HG03575 (cell line): ENCODE data around the gene UBE2D2.
"Not testable (repeated sequence)": the region's sequence is repeated elsewhere in the genome, so short reads cannot be mapped to it uniquely, and the experiment has no call there.

Experiments
- ATAC-seq: cut with Tn5 transposase; IDR thresholded peaks from one replicate; pipeline ENCODE4 v1.9.1; 2021; ENCODE audit not compliant: unreplicated experiment, insufficient number of reproducible peaks, low FRiP score; ENCODE audit errors: extremely low read depth

Gene UBE2D2

DNA sequence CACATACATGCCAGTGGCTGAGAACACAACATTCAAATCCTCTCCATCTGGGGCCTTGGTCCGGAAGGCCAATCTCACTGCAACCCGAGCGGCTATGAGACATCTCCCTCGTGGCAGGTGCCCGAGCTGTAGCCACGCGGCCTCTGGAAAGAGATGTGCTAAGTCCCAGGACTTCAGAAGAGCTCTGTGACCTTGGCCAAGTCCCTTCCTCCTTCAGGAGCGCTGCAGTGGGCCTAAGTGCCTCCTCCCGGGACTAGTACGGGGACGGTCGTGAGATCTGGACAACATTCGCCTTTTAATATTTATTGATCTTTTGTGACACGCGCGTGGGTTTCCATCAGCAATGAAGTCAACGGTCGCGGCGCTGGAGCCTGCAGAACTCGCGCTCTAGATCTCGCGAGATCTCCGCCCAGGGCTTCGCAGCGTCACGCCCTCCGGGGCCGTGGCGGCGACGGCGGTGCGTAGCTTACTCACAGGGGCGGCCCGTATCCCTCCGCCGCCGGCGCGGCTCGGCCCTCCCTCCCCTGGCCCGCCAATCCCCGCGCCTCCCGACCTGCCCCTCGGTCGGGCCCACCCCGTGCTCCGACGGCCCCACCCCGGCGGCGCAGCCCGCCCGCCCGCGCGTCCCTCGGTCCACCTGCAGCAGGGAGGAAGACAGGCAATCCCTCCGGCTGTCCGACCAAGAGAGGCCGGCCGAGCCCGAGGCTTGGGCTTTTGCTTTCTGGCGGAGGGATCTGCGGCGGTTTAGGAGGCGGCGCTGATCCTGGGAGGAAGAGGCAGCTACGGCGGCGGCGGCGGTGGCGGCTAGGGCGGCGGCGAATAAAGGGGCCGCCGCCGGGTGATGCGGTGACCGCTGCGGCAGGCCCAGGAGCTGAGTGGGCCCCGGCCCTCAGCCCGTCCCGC is at the start of gene UBE2D2:
UBE2D2 (plus strand) TSS at position 588 of the 903 bp plus-strand sequence. CDS start 453 bp downstream, outside the sequence.
- no peak for ATAC-seq

DNA sequence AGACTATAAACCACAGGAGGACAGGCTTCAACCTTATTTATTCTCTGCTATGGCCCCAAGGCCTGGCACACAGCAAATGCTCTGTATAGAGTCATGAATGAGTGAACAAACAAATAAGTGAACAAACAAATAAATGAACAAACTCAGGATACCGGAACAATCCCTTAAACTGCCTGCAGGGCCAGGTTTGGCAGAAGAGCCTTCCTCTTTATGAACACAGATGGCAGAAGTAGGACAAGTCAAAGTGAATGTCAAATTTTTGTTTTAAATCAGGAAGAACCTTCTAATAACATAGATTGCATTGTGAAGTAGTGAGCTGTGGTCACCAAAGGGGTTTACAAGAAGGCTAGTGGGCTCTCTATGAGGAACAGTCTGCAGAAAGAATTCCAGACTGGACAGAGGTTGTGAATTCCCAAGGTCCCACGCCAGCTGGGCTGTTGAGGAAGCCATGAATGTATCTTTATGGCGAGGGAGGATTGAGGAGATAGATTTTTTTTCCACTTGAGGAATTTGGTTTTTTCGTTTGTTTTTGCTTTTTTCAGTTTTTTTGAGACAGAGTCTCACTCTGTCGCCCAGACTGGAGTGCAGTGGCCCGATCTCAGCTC is 48.3 kb upstream of the UBE2D2 start:
- ATAC-seq, result no peak

GRCh38 chr5:139513434-139513833 is 47.7 kb upstream of the UBE2D2 start:
- not testable (repeated sequence) for ATAC-seq

GRCh38 chr5:139513852-139514485 is 47.2 kb upstream of the UBE2D2 start:
- no peak for ATAC-seq

- no peak for ATAC-seq
Observed at GRCh38 chr5:139514486-139514856, 46.7 kb upstream of the UBE2D2 start.

DNA sequence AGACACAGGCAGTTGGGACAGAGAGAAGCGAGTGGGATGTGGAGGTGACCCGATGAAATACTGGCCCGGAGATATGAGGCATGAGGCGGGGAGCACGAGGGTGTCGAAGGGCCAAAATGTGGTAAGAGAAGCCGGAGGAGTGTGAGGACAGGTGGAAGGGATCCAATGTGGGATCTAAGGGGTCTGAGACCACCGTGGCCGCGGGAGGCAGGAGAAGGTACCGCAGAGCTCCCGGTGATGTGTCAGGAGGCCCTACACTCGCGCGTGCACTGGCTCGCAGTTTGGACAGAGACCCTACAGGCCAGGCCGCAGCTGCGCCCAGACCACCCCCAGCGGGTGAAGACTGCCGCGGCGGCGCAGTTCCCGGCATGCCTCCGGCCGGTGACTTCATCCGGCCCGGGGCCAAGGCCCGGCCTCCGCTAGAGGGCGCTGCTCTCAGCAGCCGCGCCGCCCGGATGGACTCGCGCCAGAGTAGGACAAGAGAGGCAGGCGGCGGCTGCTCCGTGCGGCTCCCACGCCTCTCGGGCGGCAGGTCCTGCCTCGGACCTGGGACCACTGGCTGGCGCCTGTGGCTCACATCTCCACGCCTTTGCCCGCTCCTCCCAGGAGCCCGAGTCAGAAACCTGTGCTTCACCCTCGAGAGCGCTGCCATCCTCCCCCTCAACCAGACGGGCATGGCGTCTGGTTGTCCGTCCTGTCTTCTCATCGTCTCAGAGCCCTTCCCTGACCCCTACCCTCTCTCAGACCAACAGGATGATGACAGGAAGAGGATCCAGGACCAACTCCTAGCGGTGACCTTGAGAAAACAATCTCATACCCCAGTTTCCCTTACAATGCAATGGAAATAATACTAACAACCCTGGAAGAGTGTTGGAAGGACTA is 43.2 kb upstream of the UBE2D2 start:
- ATAC-seq, result no peak

GRCh38 chr5:139523635-139524445 is 37.3 kb upstream of the UBE2D2 start:
- no peak for ATAC-seq

- ATAC-seq, result no peak
Observed at GRCh38 chr5:139524446-139524845, 36.7 kb upstream of the UBE2D2 start.

GRCh38 chr5:139524940-139525585 is 36.1 kb upstream of the UBE2D2 start:
- no peak for ATAC-seq

GRCh38 chr5:139525586-139526308 is 35.4 kb upstream of the UBE2D2 start:
- not testable (repeated sequence) for ATAC-seq

GRCh38 chr5:139526309-139527089 is 34.6 kb upstream of the UBE2D2 start:
- not testable (repeated sequence) for ATAC-seq

- ATAC-seq, result not testable (repeated sequence)
Observed at GRCh38 chr5:139527090-139527470, 34.1 kb upstream of the UBE2D2 start.

GRCh38 chr5:139527896-139528467 is 33.2 kb upstream of the UBE2D2 start:
- not testable (repeated sequence) for ATAC-seq

DNA sequence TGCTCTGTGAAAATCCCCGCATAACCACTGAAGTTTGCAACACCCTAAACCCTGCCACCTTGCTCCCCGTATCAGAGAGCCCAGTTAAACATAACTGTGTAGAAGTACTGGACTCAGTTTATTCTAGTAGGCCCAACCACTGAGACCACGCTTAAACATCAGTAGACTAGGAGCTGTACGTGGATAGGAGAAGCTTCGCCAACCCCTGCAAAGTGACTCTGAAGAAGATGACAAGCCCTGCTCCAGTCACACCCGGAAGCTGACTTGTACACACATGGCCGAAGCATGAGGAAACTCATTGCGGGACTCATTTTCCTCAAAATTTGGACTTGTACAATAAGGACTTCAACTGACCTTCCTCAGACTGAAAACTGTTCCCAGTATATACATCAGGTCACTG is 32.4 kb upstream of the UBE2D2 start:
- not testable (repeated sequence) for ATAC-seq

- ATAC-seq, result not testable (repeated sequence)
Observed at GRCh38 chr5:139530079-139530478, 31.1 kb upstream of the UBE2D2 start.

- ATAC-seq, result no peak
Observed at GRCh38 chr5:139531772-139532169, 29.4 kb upstream of the UBE2D2 start.
